Measurements from ENCODE around the gene AIPL1.

- TF ChIP-seq CTCF (CRISPR knock-in tag; IDR thresholded peaks at IDR 0.05) = no peak
- no peak for TF ChIP-seq IRF9 (CRISPR knock-in tag; IDR thresholded peaks at IDR 0.05; ENCODE audit: borderline replicate concordance)
- no peak for TF ChIP-seq ZNF577 (CRISPR knock-in tag; IDR thresholded peaks at IDR 0.05; ENCODE audit: borderline replicate concordance, low read depth)
Measured at GRCh38 chr17:6444571-6445335, 9.8 kb upstream of the AIPL1 start.
